Nephron (organoid): ENCODE measurements around the gene ADAMTS14.

Experiments used
- H3K27ac Mint-ChIP-seq, 3 experiments: 2 replicates each; pipeline ENCODE4 v1.8.0; 2020; ENCODE audit warnings: mixed read lengths in 3 of 3, mild to moderate bottlenecking in 2 of 3, moderate library complexity in 1 of 3
- H3K27me3 Mint-ChIP-seq: 2 replicates; pipeline ENCODE4 v1.8.0; 2021; ENCODE audit warnings: low read depth, mild to moderate bottlenecking, moderate library complexity, mixed read lengths
- H3K36me3 Mint-ChIP-seq: 2 replicates; pipeline ENCODE4 v1.8.0; 2020; ENCODE audit warnings: low read depth, mixed read lengths
- H3K4me1 Mint-ChIP-seq: 2 replicates; pipeline ENCODE4 v1.8.0; 2020; ENCODE audit warnings: mixed read lengths
- H3K4me3 Mint-ChIP-seq, 3 experiments: 2 replicates each; pipeline ENCODE4 v1.8.0; 2020; ENCODE audit warnings: mild to moderate bottlenecking in 3 of 3, mixed read lengths in 3 of 3, moderate library complexity in 2 of 3
- H3K9me3 Mint-ChIP-seq: 2 replicates; pipeline ENCODE4 v1.8.0; 2020; ENCODE audit warnings: mixed read lengths
- CTCF ChIP-seq, 3 experiments: fragments of 200-600 bp; sonication (generic); IDR thresholded peaks; one replicate each; pipeline ENCODE4 v1.5.0; 2021; ENCODE audit warnings: antibody characterized with exemption in 3 of 3; ENCODE audit not compliant: unreplicated experiment in 3 of 3

ADAMTS14 gene

GRCh38 chr10:70780370-70780760, 108.1 kb downstream of the ADAMTS14 start:
- Mint-ChIP-seq H3K27ac (peak overlapping the region in 1 of 3 experiments; percentile 41), H3K27me3 (peaks cover 6% of the 10 kb centered on the region), H3K4me1 (peaks cover 28% of the 10 kb centered on the region), H3K9me3 (no peaks in the 10 kb centered on the region), H3K36me3 (no peaks in the 10 kb centered on the region), H3K4me3 (no peak overlapping the region)
- TF ChIP-seq CTCF (IDR thresholded peaks at IDR 0.05; ENCODE audit: unreplicated experiment in 3 of 3) = no peak

- no peak for TF ChIP-seq CTCF (IDR thresholded peaks at IDR 0.05; ENCODE audit: unreplicated experiment in 3 of 3)
- H3K4me3 Mint-ChIP-seq = no peak overlapping the region
- peak overlapping the region in 1 of 3 experiments; percentile 41 for H3K27ac Mint-ChIP-seq
- peaks cover 28% of the 10 kb centered on the region for H3K4me1 Mint-ChIP-seq
- H3K9me3 Mint-ChIP-seq = no peaks in the 10 kb centered on the region
- no peaks in the 10 kb centered on the region for H3K36me3 Mint-ChIP-seq
- H3K27me3 Mint-ChIP-seq = peaks cover 6% of the 10 kb centered on the region
Measured at GRCh38 chr10:70780772-70781171, 108.5 kb downstream of the ADAMTS14 start.

GRCh38 chr10:70781461-70782051, 109.2 kb downstream of the ADAMTS14 start:
- Mint-ChIP-seq H3K27ac (peak overlapping the region in 1 of 3 experiments; percentile 61), H3K36me3 (no peaks in the 10 kb centered on the region), H3K4me1 (peaks cover 31% of the 10 kb centered on the region), H3K27me3 (peaks cover 6% of the 10 kb centered on the region), H3K4me3 (no peak overlapping the region), H3K9me3 (no peaks in the 10 kb centered on the region)
- no peak for TF ChIP-seq CTCF (IDR thresholded peaks at IDR 0.05; ENCODE audit: unreplicated experiment in 3 of 3)

GRCh38 chr10:70782086-70782745, 109.9 kb downstream of the ADAMTS14 start:
- peaks cover 38% of the 10 kb centered on the region for H3K4me1 Mint-ChIP-seq
- H3K36me3 Mint-ChIP-seq = no peaks in the 10 kb centered on the region
- no peaks in the 10 kb centered on the region for H3K9me3 Mint-ChIP-seq
- H3K27me3 Mint-ChIP-seq = peaks cover 6% of the 10 kb centered on the region
- TF ChIP-seq CTCF (IDR thresholded peaks at IDR 0.05; ENCODE audit: unreplicated experiment in 3 of 3) = no peak
- H3K27ac Mint-ChIP-seq = peak overlapping the region; percentile 61 to 82 (median 79)
- H3K4me3 Mint-ChIP-seq = no peak overlapping the region

GRCh38 chr10:70782746-70783680, 110.7 kb downstream of the ADAMTS14 start:
- H3K9me3 Mint-ChIP-seq = no peaks in the 10 kb centered on the region

More at GRCh38 chr10:70782746-70783680, 110.7 kb downstream of the ADAMTS14 start:
- TF ChIP-seq CTCF (IDR thresholded peaks at IDR 0.05; ENCODE audit: unreplicated experiment in 3 of 3) = no peak
- no peak overlapping the region for H3K4me3 Mint-ChIP-seq
- H3K4me1 Mint-ChIP-seq = peaks cover 39% of the 10 kb centered on the region
- H3K27ac Mint-ChIP-seq = peak overlapping the region; percentile 61 to 82 (median 79)
- H3K36me3 Mint-ChIP-seq = no peaks in the 10 kb centered on the region
- peaks cover 6% of the 10 kb centered on the region for H3K27me3 Mint-ChIP-seq
